Body of pancreas (tissue), 4 donors: ENCODE results near the gene OR11A1.

Source experiments
- POLR2A ChIP-seq, 3 donors: fragments of 450-650 bp; IDR thresholded peaks; one replicate each; pipeline ENCODE4 v1.6.1; 2016; ENCODE audit warnings: antibody characterized with exemption in 3 of 3, mild to moderate bottlenecking in 2 of 3
- TF ChIP-seq, protein P1 (sequence below), 7 experiments: fragments of 450-650 bp in 4 of 7; fragments of 200-600 bp in 3 of 7; sonication (generic) in 3 of 7; IDR thresholded peaks; one replicate each; pipeline ENCODE4 v1.5.1; 2016 to 2019; ENCODE audit warnings: antibody characterized with exemption in 7 of 7

DNA sequence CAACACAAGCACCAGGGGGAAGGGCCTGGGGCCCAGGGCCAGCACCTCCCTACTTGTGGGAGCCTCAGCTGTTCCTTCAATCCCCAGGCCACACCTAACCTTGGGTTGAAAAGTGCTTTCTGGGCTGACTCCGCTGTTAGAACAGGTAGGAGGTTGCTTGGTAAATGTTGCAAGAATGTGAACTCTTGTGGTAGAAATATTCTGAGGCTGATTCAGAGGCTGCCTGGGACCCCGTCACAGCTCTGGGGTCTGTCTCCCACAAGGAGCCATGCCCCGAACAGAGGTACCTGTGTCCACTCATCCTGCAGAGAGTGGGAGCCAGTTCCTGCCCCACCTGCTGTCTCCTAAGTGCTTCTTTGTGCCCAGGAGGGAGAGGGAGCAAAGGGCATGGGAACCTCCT, 45.3 kb upstream of the OR11A1 start:
- TF ChIP-seq, protein P1, sequence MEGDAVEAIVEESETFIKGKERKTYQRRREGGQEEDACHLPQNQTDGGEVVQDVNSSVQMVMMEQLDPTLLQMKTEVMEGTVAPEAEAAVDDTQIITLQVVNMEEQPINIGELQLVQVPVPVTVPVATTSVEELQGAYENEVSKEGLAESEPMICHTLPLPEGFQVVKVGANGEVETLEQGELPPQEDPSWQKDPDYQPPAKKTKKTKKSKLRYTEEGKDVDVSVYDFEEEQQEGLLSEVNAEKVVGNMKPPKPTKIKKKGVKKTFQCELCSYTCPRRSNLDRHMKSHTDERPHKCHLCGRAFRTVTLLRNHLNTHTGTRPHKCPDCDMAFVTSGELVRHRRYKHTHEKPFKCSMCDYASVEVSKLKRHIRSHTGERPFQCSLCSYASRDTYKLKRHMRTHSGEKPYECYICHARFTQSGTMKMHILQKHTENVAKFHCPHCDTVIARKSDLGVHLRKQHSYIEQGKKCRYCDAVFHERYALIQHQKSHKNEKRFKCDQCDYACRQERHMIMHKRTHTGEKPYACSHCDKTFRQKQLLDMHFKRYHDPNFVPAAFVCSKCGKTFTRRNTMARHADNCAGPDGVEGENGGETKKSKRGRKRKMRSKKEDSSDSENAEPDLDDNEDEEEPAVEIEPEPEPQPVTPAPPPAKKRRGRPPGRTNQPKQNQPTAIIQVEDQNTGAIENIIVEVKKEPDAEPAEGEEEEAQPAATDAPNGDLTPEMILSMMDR (IDR thresholded peaks at IDR 0.05) = no peak
- no peak for TF ChIP-seq POLR2A (IDR thresholded peaks at IDR 0.05)
